ENCODE results near the gene CIB4.

The CIB4 gene

DNA sequence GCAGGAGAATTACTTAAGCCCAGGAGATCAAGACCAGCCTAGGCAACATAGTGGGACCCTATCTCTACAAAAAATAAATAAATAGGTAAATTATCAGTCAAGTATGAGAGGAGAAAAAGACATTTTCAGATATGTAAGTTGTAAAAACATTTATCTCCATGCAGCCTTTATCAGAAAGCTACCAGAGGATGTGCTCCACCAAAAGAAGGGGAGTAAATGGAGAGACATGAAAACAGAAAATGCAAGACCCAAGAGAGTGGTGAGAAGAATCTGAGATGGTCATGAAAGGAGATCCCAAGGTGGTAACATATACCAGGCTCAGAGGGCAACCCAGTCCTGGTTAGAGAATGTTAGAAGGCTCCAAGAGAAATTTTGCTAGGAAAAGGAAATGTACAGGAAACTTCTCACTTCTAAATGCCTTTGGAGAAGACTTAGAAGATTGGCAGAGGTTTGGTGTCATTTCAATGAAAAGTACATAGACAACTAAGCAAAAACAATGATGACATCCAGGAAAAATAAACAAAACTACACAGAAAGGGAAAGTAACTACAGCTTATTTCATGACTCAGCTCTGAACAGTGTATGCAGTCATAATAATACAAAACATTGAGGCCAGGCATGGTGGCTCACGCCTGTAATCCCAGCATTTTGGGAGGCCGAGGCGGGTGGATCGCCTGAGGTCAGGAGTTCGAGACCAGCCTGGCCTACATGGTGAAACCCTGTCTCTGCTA lies 19.5 kb downstream of the CIB4 start:
- no peak for DNase-seq (ENCODE audit: low spot score)

DNA sequence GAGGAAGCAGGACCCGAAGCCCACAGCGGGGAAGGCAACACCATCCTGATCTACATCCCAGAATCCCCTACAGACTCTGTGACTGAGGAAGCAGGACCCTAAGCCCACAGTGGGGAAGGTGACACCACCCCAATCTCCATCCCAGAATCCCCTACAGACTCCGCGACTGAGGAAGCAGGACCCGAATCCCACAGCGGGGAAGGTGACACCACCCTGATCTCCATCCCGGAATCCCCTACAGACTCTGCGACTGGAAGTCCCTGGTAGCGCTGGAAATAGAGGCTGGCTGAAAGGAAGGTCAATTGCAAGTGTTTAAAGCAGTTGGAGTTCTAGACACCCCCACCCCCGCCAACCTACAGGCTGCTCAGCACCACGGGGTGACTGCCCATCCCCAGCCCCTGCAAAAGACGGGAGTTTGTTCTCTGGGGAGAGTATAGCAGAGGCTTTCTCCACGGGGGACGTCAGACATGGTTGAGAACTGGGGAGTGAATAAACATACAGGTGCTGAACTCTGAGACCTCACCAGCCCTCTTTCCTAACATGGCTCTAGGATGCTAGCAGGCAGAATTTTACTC lies 21.0 kb downstream of the CIB4 start:
- no peak for DNase-seq (ENCODE audit: low spot score)

DNA sequence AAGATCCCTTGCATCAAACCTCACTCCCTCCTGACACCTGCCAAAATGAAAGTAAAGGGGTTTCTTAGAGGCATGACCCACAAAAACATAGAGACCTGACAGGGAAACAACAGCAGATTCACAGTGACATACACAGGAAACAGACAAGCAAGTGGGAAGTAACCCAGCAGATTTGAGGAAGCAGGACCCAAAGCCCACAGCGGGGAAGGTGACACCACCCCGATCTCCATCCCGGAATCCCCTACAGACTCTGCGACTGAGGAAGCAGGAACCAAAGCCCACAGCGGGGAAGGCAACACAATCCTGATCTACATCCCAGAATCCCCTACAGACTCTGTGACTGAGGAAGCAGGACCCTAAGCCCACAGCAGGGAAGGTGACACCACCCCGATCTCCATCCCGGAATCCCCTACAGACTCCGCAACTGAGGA lies 21.6 kb downstream of the CIB4 start:
- DNase-seq (ENCODE audit: low spot score): no peak

DNA sequence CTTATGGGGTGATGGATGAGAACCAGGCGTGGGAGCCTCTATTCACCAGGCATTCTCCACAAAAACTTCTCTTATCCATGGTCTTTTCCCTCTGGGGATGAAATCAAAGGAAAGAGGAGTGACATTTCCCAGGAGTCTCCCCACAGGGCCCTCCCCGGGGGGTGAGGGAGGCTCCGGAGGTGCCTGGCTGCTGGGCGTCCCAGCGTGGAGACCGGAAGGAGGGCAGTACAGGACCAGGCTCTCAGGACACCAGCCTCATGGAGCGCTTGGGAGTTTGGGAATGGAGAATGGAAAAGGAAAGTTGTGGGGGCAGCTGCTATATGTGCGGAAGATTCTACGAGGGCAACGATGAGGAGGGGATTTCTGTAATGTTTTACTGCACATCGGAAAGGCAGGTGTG lies 22.1 kb downstream of the CIB4 start:
- no peak for DNase-seq (ENCODE audit: low spot score)

DNA sequence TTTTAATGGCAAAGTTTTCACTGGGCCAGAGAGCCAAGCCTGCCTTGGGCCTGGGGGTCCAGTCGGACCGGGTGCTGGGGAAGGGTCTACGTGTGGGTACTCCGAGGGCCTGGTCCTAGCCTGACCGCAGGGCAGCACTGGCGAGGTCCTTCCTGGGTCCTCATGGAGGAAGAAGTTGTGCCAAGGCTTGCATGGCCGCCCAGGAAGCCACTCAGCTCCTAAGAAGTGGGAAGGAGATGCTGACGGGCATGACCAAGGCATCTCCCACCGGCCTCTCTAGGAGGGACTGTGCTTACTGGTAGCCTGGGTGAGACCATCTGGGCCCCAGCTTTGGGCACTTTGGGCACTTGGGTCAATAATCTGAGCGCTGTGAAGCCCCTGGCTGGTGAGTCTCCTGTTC lies 22.6 kb downstream of the CIB4 start:
- no peak for DNase-seq (ENCODE audit: low spot score)

DNA sequence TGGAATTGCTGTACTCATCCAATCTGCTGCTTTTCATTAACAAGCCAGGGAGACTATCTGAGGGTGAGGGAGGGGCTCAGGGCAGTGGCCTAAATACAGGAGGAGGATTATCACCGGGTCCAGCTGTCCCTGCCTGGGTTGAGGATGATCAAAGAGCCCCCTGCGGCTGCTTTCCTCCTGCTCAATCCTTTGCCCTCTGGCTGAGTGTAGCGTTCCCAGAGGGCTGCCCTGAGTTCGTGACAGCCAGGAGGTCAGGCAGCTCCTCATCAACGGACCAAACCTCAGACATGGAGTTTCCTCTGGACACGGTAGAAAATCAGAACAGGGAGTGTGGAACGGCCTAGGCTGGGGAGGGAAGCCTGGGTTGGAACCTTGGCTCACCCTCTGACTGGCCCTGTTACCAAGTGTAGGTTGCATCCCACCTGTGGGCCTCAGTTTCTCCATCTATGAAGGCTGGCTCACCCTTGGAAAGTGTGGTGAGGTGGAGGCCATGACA lies 23.5 kb downstream of the CIB4 start:
- DNase-seq (ENCODE audit: low spot score): no peak

DNA sequence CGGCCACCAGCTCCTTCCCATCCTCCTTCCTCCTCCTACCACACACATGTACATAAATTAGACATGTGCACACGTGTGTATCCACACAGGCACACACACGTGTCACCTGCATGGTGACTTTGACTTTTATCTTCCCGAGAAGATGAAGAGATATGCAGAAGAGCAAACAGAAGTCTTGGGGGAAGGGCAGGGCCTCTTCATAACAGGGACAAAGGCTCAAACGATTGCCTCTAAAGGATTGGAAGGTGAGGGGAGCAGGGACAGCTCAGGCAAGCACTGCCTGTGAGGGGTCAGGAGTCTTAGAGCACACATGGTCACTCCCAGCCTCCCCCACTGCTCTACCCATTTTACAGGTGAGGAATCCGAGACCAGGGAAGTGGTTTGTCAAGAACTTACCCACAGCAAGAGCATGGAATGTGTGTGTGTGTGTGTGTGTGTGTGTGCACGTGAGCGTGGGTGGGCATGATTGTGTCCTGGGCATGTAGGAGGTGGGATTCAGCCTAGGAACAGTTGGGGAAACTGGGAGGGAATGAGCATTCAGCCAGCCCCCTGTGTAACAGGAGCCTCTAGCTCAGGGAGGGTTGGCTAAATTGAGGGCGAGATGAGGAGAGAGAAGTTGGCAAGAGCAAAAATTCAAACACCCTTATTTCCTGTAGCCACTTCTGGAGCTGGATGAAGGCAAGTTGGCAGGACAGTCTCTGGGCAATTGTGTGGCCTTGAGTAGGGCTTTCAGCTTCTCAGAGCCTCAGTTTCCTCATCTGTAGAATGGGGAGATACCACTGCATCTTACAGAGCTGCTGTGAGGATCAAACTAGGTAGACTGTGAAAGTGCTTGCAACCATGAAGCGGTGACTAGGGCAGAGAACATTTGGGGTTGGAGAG lies 24.2 kb downstream of the CIB4 start:
- no peak for DNase-seq (ENCODE audit: low spot score)

DNA sequence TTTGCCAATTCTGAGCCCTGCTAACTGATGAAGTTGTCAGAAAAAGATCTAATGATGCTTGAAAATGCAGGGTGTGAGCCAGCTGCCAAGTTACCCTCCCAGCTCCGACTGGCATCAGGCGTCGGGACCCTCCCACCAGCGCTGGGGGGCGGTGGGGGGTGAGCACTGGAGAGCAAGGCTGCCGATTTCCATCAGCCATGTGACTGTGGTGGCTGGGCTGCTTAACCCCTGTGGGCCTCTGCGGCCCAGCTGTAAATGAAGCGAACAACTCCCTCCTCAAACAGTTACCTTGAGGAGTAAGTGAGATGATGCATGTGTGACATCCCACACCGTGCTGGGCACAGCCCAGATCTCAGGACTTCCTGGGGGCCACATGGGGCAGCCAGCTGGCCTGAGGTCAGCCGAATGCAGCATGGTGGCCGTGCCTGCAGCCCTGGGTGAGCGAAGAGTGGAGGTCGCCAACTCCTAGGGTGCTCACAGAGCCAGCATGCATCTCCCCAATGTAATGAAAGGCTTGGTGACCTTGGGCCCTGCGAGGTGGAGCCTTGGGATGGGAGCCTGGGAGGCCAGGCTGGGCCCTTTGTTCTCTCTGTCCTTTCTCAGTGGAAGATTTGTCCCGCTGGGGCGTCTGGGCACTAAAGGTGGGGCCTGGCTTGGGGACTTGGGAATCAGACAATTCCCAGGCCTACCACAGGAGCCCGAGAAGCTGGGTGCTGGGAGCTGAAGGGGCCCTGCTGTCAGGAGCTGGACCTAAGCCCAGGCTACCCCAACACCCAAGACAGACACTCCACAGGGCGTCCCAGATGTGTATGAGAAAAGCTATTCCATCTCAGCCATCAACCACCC lies 25.1 kb downstream of the CIB4 start:
- no peak for DNase-seq (ENCODE audit: low spot score)

DNA sequence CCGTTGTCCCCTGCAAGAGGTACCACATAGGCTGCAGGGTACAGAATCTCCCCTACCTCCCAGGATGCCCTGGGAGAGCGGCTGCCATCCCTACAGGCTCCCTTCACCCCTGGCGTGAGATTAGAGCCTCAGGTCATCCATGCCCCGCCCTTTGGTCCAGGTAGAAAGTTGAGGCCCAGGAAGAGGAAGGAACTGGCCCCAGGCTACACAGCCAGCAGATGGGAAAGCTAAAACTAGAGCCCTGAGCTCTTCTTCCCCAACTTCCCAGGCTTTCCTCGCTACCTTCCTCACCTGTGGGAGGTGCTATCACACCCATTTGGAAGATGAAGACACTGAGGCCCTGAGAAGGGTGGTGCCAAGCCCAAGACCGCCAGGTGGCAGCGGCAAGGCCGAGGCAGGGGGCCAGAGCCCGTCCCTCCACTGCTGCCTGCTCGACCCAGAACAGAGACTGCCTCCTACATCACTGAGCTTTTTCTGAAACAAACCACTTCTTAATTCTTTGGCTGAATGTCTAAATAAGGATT lies 25.8 kb downstream of the CIB4 start:
- DNase-seq (ENCODE audit: low spot score): no peak

DNA sequence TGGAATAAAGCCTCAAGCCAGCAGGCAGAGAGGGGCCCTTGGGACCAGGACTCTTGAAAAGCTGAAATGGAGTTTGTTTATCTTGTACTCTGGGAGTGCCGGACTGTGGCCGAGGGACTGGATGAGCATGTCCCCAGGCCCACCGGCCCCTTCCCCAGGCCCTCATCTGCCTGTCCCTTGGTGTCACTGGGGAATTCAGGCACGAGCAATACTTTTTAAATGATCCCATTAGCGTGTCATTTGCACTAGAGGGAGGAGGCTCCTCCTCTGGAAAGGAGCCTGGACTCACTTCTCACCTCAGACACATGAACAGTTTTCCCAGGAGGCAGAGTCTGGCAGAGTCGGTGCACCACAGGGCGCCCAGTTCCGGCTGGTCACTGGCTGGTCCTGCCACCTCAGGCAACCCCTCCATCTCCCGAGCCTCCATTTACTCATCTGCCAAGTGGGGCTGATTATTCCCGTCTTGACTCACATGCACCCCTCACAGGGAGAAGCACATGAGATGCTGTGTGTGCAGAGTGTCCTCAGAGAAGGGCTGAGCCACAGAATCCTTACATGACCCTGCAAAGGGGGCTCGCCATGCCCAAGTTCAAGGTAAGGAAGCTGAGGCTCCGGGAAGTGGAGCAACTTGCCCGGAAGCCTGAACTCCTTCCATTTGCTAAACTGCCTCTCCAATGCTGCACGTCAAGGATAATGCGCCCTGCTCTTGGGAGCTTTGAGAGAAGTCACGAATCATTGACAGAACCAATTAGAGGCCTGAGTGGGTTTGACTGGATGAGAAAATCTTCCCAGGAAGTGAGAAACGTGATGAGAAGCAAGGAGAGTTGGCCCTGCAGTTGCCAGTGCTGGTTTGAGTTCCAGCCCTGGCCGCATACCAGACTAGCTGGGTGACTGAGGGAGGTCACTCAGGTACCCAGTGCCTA lies 26.7 kb downstream of the CIB4 start:
- no peak for DNase-seq (ENCODE audit: low spot score)

DNA sequence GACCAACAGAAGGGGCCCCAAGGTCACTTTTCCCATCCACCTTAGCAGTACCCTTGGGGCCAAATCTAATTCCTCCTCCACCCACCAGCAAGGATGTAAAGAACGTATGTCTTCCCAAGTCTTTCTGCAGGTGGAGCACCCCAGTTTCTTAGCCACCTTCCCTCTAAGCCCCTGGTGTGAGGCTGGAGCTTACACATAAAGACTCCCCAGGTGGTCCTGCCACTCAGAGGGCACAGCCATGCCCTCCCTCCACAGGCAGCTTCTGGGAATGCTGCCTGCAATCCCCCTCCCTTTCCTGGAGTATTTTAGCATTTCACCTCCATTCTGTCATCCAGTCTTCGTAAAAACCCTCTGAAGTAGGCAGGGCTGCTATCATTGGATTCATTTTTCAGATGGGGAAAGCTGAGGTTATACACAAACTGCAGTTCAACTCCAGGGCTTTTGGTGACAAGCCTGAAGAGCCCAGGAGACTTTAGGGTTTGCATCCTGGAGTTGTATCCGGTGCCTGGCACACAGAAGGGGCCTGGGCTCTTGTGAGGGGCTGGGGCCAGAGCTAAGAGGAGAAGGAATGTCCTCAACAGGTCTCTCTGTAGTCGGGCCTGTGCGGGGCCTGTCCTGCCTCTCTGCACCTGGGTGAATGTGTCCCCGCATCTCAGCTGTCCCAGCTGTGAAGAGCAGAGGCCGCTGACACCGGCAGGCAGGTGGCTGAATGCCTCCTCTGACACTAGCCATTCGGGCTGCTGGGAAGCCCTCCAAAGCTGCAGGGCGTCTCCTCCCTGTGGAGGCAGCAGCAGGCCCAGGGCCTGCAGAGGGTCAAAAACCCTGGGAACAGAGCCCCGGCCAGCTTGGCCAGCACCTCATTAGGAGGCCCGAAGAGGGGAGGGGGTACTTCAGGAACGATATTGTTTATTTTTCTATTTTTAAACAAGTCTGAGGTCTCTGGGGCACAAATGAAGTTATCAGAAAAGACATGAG lies 27.6 kb downstream of the CIB4 start:
- peak; percentile 16 for DNase-seq (ENCODE audit: low spot score)

DNA sequence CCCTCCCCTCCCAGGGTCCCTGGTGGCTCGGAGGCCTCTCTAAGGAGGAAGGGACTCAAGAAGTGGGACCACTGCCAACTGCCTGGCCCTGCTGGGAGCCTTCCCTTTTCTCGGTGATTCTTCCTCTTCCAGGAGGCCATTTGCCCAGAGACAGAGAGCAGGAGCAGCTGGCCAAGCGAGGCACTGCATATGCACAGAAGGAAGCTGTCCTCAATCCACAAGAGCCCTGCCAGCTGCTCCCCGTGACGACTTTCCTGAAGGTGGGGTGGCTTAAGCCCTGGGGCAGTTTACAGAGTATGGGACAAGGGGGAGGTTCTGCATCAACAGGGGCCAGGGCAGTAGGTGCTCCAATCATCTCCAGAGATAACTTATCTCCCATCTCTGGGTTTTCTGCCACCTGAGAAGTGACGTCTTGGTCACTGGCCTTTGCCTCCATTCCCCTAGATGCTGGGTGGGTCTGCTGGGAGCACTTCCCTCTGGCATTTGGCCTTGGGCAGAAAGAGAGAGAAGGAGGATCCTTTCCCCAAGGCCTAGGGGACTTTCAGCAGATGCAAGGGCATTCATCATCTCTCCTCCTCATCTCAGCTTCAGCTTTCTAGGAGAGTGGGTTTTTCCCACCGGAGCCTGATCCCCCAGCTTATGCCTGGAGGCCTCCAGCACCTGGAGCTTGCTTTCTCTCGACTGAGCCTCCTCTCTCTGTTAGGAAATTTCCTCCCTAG lies 28.5 kb downstream of the CIB4 start:
- peak; percentile 20 for DNase-seq (ENCODE audit: low spot score)

DNA sequence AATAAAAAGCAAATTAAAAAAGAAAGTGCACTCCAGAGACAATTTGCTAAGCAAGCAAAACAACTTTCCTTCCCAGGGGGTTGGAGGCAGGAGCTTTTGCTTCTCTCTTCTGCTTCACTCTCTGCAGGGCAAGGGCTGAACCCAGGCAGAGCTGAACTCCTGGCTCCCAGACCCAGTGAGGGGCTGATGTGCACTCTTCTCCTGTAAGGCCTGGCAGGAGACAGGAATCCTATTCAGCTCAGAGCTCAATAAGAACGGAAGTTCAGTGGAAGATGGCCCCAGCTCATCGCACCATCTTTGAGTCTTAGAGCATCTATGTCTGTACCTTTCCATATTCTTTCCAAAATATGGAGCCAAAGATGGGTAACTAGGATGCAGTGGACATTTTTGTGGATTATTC lies 29.1 kb downstream of the CIB4 start:
- no peak for DNase-seq (ENCODE audit: low spot score)

DNA sequence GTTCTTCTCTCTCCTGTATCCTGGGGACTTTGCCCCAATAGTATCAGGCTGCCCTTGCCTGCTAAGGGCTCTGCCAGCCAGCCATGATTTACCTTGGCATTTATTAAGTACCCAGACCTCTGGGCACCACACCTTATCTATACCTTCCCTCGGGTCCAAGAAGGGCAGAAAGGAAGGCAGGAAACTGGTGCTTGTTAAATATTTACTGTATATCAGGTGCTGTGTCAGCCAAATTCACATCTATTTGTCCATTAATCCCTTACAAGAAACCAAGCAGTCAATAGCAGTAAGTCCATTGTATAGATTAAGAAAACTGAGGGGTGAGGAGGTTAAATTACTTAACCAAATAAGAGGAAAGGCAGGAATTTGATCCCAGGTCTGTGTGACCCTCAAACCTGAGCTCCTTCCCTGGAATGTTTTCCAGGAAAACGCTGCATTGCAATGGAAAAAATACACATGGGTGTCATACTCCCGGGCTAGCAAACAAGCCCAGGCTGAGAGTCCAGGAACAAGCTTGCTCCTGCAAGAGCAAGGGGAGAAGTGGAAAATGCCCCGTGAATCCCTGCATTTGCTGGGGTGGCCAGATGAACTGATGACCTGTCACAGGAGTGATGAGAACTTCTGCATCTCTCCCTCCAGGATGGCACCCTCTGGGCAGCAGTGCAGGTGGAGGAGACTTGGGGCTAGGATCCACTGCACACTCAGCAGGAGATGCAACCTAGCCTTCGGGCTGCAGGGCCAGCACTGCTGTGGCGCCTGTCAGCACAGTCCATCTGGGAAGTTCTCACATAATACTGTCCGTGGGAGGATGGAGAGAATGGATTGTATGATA lies 30.4 kb downstream of the CIB4 start:
- DNase-seq (ENCODE audit: low spot score): no peak

DNA sequence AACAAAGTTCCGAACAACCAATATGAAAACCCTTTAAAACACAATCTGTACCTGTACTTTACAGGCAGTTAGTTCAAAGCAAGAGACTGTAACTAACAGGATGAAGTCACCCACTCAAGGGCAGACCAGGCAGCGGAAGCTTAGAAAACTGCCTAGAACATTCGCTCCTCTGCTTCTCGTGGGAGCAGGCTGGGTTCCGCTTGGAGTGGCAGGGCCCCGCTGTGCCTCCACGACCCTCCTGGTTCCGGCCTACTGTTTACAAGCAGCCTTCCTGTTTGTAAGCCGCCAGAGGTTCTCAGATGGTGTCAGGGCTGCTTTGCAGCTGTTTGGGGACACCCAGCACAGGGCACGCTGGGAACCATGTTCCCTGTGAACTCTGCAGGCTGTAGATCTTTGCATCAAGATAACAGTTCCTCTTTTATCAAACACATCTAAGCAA lies 31.3 kb downstream of the CIB4 start:
- DNase-seq (ENCODE audit: low spot score): no peak

DNA sequence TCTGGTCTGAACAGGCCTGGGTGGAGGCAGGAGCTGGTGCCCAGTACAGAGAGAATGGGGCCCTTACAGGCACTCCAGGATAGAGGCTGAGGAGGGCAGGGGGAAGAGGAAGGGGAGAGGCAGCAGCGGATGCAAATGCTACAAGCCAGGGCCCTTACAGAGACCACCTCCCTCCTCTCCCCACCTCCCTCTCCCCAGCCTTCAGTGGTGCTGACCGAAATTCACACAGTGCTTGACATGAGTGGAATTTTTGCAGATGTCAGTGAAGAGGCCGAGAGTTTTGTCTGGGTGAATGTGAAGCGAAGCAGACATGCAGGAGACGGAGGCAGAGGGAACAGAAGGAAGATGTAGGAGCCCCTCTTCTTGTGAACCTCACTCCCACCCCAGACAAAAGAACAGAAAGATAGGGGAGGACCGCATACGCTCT lies 31.9 kb downstream of the CIB4 start:
- DNase-seq (ENCODE audit: low spot score): no peak

DNA sequence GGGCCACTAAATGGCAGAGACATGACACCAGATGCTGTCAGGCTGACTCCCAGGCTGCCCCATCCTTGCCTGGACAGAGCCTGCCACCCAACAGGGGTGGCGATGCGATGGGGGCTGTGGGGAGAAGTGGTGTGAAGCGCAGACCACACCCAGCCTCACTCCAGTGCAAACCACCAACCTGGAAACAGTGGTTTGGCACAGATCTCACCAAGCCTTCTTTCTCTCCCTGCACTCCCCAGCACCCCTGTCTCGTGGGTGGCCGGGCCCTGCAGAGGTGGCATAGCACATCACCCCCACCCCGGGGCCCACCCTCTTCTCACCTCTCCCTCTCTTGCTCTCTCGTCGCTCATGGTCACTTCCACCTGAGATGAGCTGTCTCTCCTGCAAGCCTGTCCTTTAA lies 32.6 kb downstream of the CIB4 start:
- no peak for DNase-seq (ENCODE audit: low spot score)

DNA sequence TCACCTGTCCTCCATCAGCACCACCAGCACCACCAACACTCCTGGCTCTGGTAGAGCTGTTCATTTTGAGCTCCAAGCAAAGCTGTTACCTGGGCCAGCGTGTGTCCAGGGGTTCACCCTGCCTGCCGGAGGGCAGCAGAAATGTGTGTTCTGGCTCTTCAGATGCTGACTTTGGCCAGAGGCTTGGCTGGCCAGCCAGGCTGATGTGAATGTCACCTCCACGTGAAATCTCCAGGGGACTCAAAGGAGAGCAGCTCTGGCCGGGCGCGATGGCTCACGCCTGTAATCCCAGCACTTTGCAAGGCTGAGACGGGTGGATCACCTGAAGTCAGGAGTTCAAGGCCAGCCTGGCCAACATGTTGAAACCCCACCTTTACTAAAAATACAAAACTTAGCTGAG lies 33.5 kb downstream of the CIB4 start:
- no peak for DNase-seq (ENCODE audit: low spot score)

Data from cerebellar cortex (tissue), 1 donor.